Neuron (in vitro differentiated cells): ENCODE data around the gene RIMKLA.

Experiments used
- H2AFZ ChIP-seq: one replicate; pipeline ENCODE4 v1.6.1; 2013; ENCODE audit warnings: low read depth, mild to moderate bottlenecking, inconsistent platforms, low read length, moderate library complexity
- H3K27me3 ChIP-seq: one replicate; pipeline ENCODE4 v1.6.1; 2013; ENCODE audit warnings: low read length; ENCODE audit not compliant: insufficient read depth
- H3K36me3 ChIP-seq: one replicate; pipeline ENCODE4 v1.6.1; 2013; ENCODE audit warnings: low read length; ENCODE audit not compliant: insufficient read depth
- H3K4me1 ChIP-seq: one replicate; pipeline ENCODE4 v1.6.1; 2013; ENCODE audit warnings: low read length; ENCODE audit not compliant: insufficient read depth
- H3K4me3 ChIP-seq: 2 replicates; pipeline ENCODE4 v1.5.1; 2013; ENCODE audit warnings: mild to moderate bottlenecking, low read length, moderate library complexity
- H3K9me3 ChIP-seq: one replicate; pipeline ENCODE4 v1.6.1; 2013; ENCODE audit warnings: low read length

Gene RIMKLA

DNA sequence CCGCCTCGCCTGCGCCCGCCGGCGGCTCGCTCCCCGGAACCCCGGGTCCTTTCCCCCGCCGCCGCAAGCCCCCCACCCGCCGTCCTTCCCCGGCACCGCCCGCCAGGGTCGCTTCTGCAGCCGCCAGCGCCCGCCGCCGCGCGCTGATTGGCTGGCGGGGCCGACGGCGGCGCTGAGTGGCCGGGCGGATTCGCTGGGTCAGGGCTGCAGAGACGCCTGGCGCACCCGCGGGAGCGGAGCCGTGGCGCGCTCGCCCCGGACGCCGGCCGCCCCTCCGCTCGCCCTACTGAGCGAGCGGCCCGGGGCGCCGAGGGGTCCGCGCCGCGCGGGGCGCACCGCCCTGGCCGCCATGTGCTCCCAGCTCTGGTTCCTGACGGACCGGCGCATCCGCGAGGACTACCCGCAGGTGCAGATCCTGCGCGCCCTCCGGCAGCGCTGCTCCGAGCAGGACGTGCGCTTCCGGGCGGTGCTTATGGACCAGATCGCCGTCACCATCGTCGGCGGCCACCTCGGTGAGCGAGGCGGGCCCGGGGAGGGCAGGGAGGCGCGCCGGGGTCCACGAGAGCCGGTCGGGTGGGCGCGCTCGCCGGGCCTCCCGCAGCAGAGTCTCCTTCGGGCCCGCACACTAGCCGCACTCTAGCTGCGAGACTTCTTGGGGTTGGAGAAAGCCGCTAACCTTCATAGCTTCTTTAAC, at the start of gene RIMKLA:
RIMKLA (plus strand) TSS at position 207 of the 694 bp plus-strand sequence; CDS start at position 350, 143 bp downstream.
- Histone ChIP-seq H3K27me3 (peaks cover 23% of the 10 kb centered on the region), H2AFZ (peak within 1 kb of the TSS; percentile 73)

GRCh38 chr1:42332877-42333276, 47.7 kb upstream of the RIMKLA start:
- no peaks in the 10 kb centered on the region for H3K27me3 ChIP-seq
- peak overlapping the region; percentile 91 for H3K4me3 ChIP-seq
- H2AFZ ChIP-seq: no peak overlapping the region
- peaks cover 22% of the 10 kb centered on the region for H3K4me1 ChIP-seq
- H3K9me3 ChIP-seq: no peaks in the 10 kb centered on the region
- H3K36me3 ChIP-seq: no peaks in the 10 kb centered on the region

More for the DNA sequence above, at the start of gene RIMKLA:
- Histone ChIP-seq H3K9me3 (no peaks in the 10 kb centered on the region), H3K4me3 (peak within 1 kb of the TSS; percentile 55), H3K36me3 (no peaks in the 10 kb centered on the region), H3K4me1 (peaks cover 5% of the 10 kb centered on the region)

GRCh38 chr1:42333662-42334239, 46.8 kb upstream of the RIMKLA start:
- Histone ChIP-seq H3K27me3 (no peaks in the 10 kb centered on the region), H3K4me1 (peaks cover 22% of the 10 kb centered on the region), H2AFZ (no peak overlapping the region), H3K9me3 (no peaks in the 10 kb centered on the region), H3K36me3 (no peaks in the 10 kb centered on the region), H3K4me3 (peak overlapping the region; percentile 91)

- Histone ChIP-seq H2AFZ (peak overlapping the region; percentile 85), H3K36me3 (no peaks in the 10 kb centered on the region)
Observed at GRCh38 chr1:42334240-42335049, 46.1 kb upstream of the RIMKLA start.

GRCh38 chr1:42335050-42335808, 45.4 kb upstream of the RIMKLA start, which contains the start of gene FOXJ3:
Gene FOXJ3, minus strand, starts transcription at chr1:42335235. Its CDS starts 24,142 bp downstream, at chr1:42311093.
- Histone ChIP-seq H3K36me3 (no peaks in the 10 kb centered on the region), H2AFZ (peak within 1 kb of the TSS; percentile 85), H3K27me3 (no peaks in the 10 kb centered on the region), H3K9me3 (no peaks in the 10 kb centered on the region), H3K4me3 (peak within 1 kb of the TSS; percentile 91), H3K4me1 (peaks cover 22% of the 10 kb centered on the region)

More at GRCh38 chr1:42334240-42335049, 46.1 kb upstream of the RIMKLA start:
- Histone ChIP-seq H3K9me3 (no peaks in the 10 kb centered on the region), H3K4me3 (peak overlapping the region; percentile 91), H3K4me1 (peaks cover 22% of the 10 kb centered on the region), H3K27me3 (no peaks in the 10 kb centered on the region)

- Histone ChIP-seq H2AFZ (peak overlapping the region; percentile 85), H3K27me3 (no peaks in the 10 kb centered on the region), H3K9me3 (no peaks in the 10 kb centered on the region), H3K4me3 (peak overlapping the region; percentile 91), H3K4me1 (peaks cover 22% of the 10 kb centered on the region), H3K36me3 (no peaks in the 10 kb centered on the region)
Observed at GRCh38 chr1:42335809-42336518, 44.6 kb upstream of the RIMKLA start.

DNA sequence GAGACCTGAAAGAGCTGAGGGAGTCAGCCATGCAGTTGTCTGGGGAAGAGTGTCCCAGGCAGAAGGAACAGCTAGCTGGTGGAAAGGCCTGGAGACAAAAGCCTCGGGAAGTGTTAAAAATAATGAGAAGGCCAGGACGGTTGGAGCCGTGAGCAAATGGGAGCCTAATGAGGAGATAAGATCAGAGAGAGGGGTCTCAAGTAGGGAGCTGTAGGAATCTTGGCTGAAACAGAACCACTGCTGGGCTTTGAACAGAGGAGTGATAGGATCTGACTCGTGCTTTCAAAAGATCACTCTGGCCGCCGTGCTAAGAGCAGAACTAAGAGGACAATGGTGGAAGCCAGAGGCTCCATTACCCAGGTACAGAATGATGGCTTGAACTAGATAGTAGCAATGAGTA, 43.6 kb upstream of the RIMKLA start:
- Histone ChIP-seq H3K36me3 (no peaks in the 10 kb centered on the region), H3K4me1 (peaks cover 22% of the 10 kb centered on the region), H3K9me3 (no peaks in the 10 kb centered on the region), H2AFZ (no peak overlapping the region), H3K27me3 (no peaks in the 10 kb centered on the region), H3K4me3 (no peak overlapping the region)

DNA sequence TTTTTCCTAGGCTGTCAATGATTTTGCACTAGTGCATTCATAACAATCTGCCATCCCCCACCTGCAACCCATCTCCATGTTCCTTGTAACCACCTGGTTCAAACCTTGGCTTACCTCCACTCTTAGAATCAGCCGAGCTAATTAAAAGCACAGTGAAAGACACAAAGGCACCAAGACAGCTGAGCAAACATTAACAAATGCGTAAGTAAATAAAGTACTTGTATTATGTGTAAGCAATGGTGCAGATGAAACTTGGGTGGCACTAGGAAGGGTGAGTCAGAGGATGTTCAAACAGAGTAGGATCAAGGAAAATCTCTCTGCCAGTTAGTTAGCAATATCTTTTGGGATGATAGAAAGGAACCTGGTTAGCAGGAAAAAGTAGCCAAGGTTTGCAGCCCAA, 40.5 kb upstream of the RIMKLA start:
- Histone ChIP-seq H3K27me3 (no peaks in the 10 kb centered on the region), H3K4me3 (no peak overlapping the region), H3K9me3 (no peaks in the 10 kb centered on the region), H3K4me1 (peaks cover 6% of the 10 kb centered on the region), H3K36me3 (no peaks in the 10 kb centered on the region), H2AFZ (no peak overlapping the region)

GRCh38 chr1:42340901-42341300, 39.7 kb upstream of the RIMKLA start:
- peaks cover 4% of the 10 kb centered on the region for H3K4me1 ChIP-seq
- no peaks in the 10 kb centered on the region for H3K27me3 ChIP-seq
- no peaks in the 10 kb centered on the region for H3K36me3 ChIP-seq
- H3K9me3 ChIP-seq: no peaks in the 10 kb centered on the region
- no peak overlapping the region for H3K4me3 ChIP-seq
- H2AFZ ChIP-seq: no peak overlapping the region

DNA sequence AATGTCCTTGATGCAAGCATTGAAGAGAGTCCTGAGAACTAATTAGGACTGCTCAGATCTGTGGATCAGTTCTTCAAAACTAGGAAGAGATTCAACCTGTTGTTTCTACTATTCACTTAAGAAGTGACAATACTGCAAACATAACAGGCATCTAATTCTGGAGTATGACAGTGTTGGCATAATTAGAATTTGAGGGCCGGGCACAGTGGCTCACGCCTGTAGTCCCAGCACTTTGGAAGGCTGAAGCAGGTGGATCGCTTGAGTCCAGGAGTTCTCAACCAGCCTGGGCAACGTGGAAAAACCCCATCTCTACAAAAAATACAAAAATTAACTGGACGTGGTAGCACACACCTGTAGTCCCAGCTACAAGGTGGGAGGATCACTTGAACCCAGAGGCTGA, 37.5 kb upstream of the RIMKLA start:
- no peaks in the 10 kb centered on the region for H3K9me3 ChIP-seq
- H3K36me3 ChIP-seq: no peaks in the 10 kb centered on the region
- H3K27me3 ChIP-seq: no peaks in the 10 kb centered on the region
- no peak overlapping the region for H3K4me3 ChIP-seq
- no peak overlapping the region for H2AFZ ChIP-seq
- H3K4me1 ChIP-seq: peaks cover under 1% of the 10 kb centered on the region

DNA sequence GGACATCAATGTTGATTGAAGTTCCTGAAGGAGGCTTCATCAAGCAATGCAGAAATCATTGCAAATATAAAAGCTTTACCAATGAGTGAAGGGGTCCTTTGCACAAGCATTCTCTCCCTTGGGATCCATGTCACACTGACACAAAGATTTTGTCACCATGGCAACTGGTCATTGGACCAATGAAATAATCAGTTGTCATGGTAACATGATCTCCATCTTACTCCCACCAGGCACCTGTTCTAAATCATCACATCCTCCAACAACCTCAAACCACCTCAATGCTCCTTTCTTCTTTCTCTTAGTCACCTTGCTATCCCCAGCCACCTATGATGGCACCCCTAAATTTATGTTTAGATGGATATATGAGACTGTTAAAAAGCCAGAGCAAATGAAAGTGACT, 32.1 kb upstream of the RIMKLA start:
- H3K9me3 ChIP-seq: no peaks in the 10 kb centered on the region
- no peak overlapping the region for H3K4me3 ChIP-seq
- no peak overlapping the region for H2AFZ ChIP-seq
- peaks cover 7% of the 10 kb centered on the region for H3K4me1 ChIP-seq
- no peaks in the 10 kb centered on the region for H3K27me3 ChIP-seq
- no peaks in the 10 kb centered on the region for H3K36me3 ChIP-seq

- Histone ChIP-seq H3K4me1 (peaks cover 7% of the 10 kb centered on the region), H2AFZ (no peak overlapping the region), H3K4me3 (no peak overlapping the region), H3K9me3 (no peaks in the 10 kb centered on the region), H3K27me3 (no peaks in the 10 kb centered on the region), H3K36me3 (no peaks in the 10 kb centered on the region)
Observed at GRCh38 chr1:42350086-42350485, 30.5 kb upstream of the RIMKLA start.
